ENCODE results near the gene SHISA9.

SHISA9 gene

DNA sequence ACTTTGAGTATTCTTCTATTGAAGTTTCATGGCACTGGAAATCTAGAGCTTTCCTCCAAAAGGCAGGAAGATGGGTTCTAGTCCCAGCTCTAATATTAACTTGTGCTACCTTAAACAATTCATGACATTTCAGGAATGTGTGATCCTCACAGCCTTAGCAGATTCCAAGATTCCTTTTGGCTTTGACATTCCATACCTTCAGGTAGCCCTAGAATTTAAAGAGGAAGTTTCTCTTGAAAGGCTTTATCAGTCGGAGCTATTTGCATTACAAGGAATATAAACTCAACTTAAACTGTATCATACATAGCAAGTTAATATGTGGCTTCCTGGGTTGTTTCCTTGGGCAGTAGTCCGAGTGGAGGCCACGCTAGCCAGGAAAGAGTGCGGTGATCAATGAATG lies 330.0 kb downstream of the SHISA9 start:
- DNase-seq = no peak
- Histone ChIP-seq H3K36me3 (ENCODE audit: control insufficient read depth in 1 of 2, insufficient read depth in 2 of 2, low read length in 2 of 2) (no peaks in the 10 kb centered on the region), H3K79me1 (ENCODE audit: low read length) (peaks cover 7% of the 10 kb centered on the region), H3K4ac (ENCODE audit: low read depth, low read length) (no peak overlapping the region), H4K12ac (ENCODE audit: low read depth, low read length) (no peak overlapping the region), H2AFZ (ENCODE audit: insufficient read depth, low read length, poor library complexity) (no peak overlapping the region), H2BK120ac (ENCODE audit: insufficient read depth, low read length, poor library complexity) (peak overlapping the region; percentile 77), H4K91ac (ENCODE audit: low read depth, low read length) (peak overlapping the region; percentile 73), H3K14ac (ENCODE audit: low read length) (peak overlapping the region; percentile 39), H3K27ac (ENCODE audit: low read depth, low read length) (peak overlapping the region; percentile 84), H3K18ac (ENCODE audit: low read length) (no peak overlapping the region), H3K4me2 (ENCODE audit: low read length) (peak overlapping the region; percentile 48), H3K4me3 (ENCODE audit: low read depth, low read length) (no peak overlapping the region), H3K79me2 (ENCODE audit: control insufficient read depth, insufficient read depth, low read length, poor library complexity) (no peaks in the 10 kb centered on the region), H3K9ac (ENCODE audit: low read length) (no peak overlapping the region), H2BK12ac (ENCODE audit: low read length) (peak overlapping the region; percentile 81), H3K9me3 (ENCODE audit: insufficient read depth, low read depth, low read length) (no peaks in the 10 kb centered on the region), H4K8ac (ENCODE audit: low read depth, low read length) (peak overlapping the region; percentile 43), H3K27me3 (ENCODE audit: insufficient read depth, low read length) (no peaks in the 10 kb centered on the region), H3K4me1 (ENCODE audit: control insufficient read depth in 1 of 2, insufficient read depth in 2 of 2, low read length in 2 of 2) (peaks cover 7 to 9% of the 10 kb centered on the region in 2 experiments), H2AK5ac (ENCODE audit: low read length) (no peak overlapping the region), H3K23ac (ENCODE audit: low read length) (no peak overlapping the region), H2BK5ac (ENCODE audit: low read depth, low read length, poor library complexity) (peak overlapping the region; percentile 75)
- WGBS (ENCODE audit: extremely low coverage, insufficient coverage, insufficient read length) = no CpG with 5 or more reads among the region's 4 CpGs

DNA sequence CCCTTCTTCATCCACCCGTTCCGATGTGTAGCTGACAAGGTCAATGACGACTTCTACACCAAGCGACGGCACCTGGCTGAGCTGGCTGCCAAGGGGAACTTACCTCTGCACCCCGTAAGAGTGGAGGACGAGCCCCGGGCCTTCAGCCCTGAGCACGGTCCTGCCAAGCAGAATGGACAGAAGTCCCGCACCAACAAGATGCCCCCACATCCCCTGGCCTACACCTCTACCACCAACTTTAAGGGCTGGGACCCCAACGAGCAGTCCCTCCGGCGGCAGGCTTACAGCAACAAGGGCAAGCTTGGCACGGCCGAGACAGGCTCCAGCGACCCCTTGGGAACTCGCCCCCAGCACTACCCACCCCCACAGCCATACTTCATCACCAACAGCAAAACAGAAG lies 333.6 kb downstream of the SHISA9 start:
- Histone ChIP-seq H3K23ac (ENCODE audit: low read length) (no peak overlapping the region), H4K8ac (ENCODE audit: low read depth, low read length) (no peak overlapping the region), H3K9ac (ENCODE audit: low read length) (no peak overlapping the region), H3K36me3 (ENCODE audit: control insufficient read depth in 1 of 2, insufficient read depth in 2 of 2, low read length in 2 of 2) (no peaks in the 10 kb centered on the region), H3K4ac (ENCODE audit: low read depth, low read length) (no peak overlapping the region), H3K27ac (ENCODE audit: low read depth, low read length) (no peak overlapping the region), H3K4me1 (ENCODE audit: control insufficient read depth in 1 of 2, insufficient read depth in 2 of 2, low read length in 2 of 2) (peaks cover 7 to 9% of the 10 kb centered on the region in 2 experiments), H3K4me2 (ENCODE audit: low read length) (no peak overlapping the region), H4K12ac (ENCODE audit: low read depth, low read length) (no peak overlapping the region), H2BK12ac (ENCODE audit: low read length) (no peak overlapping the region), H2BK5ac (ENCODE audit: low read depth, low read length, poor library complexity) (no peak overlapping the region), H3K79me1 (ENCODE audit: low read length) (peaks cover 7% of the 10 kb centered on the region), H2AFZ (ENCODE audit: insufficient read depth, low read length, poor library complexity) (no peak overlapping the region), H4K91ac (ENCODE audit: low read depth, low read length) (no peak overlapping the region), H2AK5ac (ENCODE audit: low read length) (no peak overlapping the region), H3K14ac (ENCODE audit: low read length) (no peak overlapping the region), H3K27me3 (ENCODE audit: insufficient read depth, low read length) (no peaks in the 10 kb centered on the region), H3K79me2 (ENCODE audit: control insufficient read depth, insufficient read depth, low read length, poor library complexity) (no peaks in the 10 kb centered on the region), H3K4me3 (ENCODE audit: low read depth, low read length) (no peak overlapping the region), H2BK120ac (ENCODE audit: insufficient read depth, low read length, poor library complexity) (no peak overlapping the region), H3K18ac (ENCODE audit: low read length) (no peak overlapping the region), H3K9me3 (ENCODE audit: insufficient read depth, low read depth, low read length) (no peaks in the 10 kb centered on the region)
- DNase-seq = no peak
- WGBS (ENCODE audit: extremely low coverage, insufficient coverage, insufficient read length) = no CpG with 5 or more reads among the region's 17 CpGs

DNA sequence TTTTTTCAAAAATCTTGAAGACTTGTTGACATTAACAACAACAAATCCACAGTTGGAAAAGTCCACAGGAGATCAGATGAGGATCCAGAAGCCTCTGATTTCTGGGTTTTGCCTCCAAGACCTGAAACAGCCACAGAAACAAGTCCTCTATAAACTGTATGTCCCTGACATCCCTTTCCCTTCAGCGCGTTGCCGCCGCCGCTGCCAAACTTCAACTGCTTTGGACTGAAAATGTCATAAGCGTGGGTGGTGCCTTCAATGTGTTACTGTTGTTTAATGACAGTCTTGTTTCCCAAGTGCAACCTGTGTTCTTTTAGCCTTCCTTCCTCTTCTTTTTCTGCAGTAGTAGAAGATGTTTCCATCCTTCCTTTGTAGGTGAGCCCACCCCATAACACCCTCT lies 334.9 kb downstream of the SHISA9 start:
- peaks cover 3% of the 10 kb centered on the region for H3K79me1 ChIP-seq (ENCODE audit: low read length)
- WGBS (ENCODE audit: extremely low coverage, insufficient coverage, insufficient read length) = no CpG with 5 or more reads among the region's 6 CpGs

DNA sequence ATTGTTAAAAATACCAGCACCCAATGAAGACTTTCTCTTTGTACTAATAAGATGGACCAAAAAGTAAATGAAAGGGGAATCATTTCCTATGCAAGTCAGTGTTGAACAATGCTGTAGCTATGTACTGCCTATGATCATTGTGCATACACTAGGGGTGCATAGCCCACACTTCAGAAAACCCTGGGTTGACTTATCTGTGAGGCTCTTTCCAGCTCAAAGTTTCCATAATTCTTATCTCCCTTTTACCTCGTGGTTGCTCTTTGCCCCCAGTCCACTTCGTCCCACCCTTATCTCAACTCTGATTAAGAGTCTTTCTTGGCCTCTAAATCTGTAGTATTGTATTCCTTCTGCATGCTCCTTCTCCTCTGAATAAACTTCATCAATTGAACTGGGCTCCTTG lies 336.8 kb downstream of the SHISA9 start:
- no peaks in the 10 kb centered on the region for H3K27me3 ChIP-seq (ENCODE audit: insufficient read depth, low read length)
- no peak for DNase-seq
- no peak overlapping the region for H4K12ac ChIP-seq (ENCODE audit: low read depth, low read length)
- no peak overlapping the region for H3K23ac ChIP-seq (ENCODE audit: low read length)
- no peak overlapping the region for H3K27ac ChIP-seq (ENCODE audit: low read depth, low read length)
- no peak overlapping the region for H3K4ac ChIP-seq (ENCODE audit: low read depth, low read length)
- WGBS (ENCODE audit: extremely low coverage, insufficient coverage, insufficient read length) = no CpG with 5 or more reads among the region's 2 CpGs
- H3K79me2 ChIP-seq (ENCODE audit: control insufficient read depth, insufficient read depth, low read length, poor library complexity) = no peaks in the 10 kb centered on the region
- H3K9ac ChIP-seq (ENCODE audit: low read length) = no peak overlapping the region
- H2AK5ac ChIP-seq (ENCODE audit: low read length) = no peak overlapping the region
- H3K4me2 ChIP-seq (ENCODE audit: low read length) = no peak overlapping the region
- no peak overlapping the region for H2AFZ ChIP-seq (ENCODE audit: insufficient read depth, low read length, poor library complexity)
- H3K4me3 ChIP-seq (ENCODE audit: low read depth, low read length) = no peak overlapping the region
- no peak overlapping the region for H2BK12ac ChIP-seq (ENCODE audit: low read length)
- H2BK120ac ChIP-seq (ENCODE audit: insufficient read depth, low read length, poor library complexity) = no peak overlapping the region
- H3K14ac ChIP-seq (ENCODE audit: low read length) = no peak overlapping the region
- H3K9me3 ChIP-seq (ENCODE audit: insufficient read depth, low read depth, low read length) = peaks cover 2% of the 10 kb centered on the region
- H2BK5ac ChIP-seq (ENCODE audit: low read depth, low read length, poor library complexity) = no peak overlapping the region
- no peak overlapping the region for H4K91ac ChIP-seq (ENCODE audit: low read depth, low read length)
- no peaks in the 10 kb centered on the region for H3K79me1 ChIP-seq (ENCODE audit: low read length)
- H3K18ac ChIP-seq (ENCODE audit: low read length) = no peak overlapping the region
- no peak overlapping the region for H4K8ac ChIP-seq (ENCODE audit: low read depth, low read length)
- no peaks in the 10 kb centered on the region for H3K4me1 ChIP-seq (ENCODE audit: control insufficient read depth in 1 of 2, insufficient read depth in 2 of 2, low read length in 2 of 2)
- no peaks in the 10 kb centered on the region for H3K36me3 ChIP-seq (ENCODE audit: control insufficient read depth in 1 of 2, insufficient read depth in 2 of 2, low read length in 2 of 2)

More for the DNA sequence above, 334.9 kb downstream of the SHISA9 start:
- no peak overlapping the region for H3K18ac ChIP-seq (ENCODE audit: low read length)
- H4K91ac ChIP-seq (ENCODE audit: low read depth, low read length) = no peak overlapping the region
- no peak overlapping the region for H4K8ac ChIP-seq (ENCODE audit: low read depth, low read length)
- H3K79me2 ChIP-seq (ENCODE audit: control insufficient read depth, insufficient read depth, low read length, poor library complexity) = no peaks in the 10 kb centered on the region
- H3K4ac ChIP-seq (ENCODE audit: low read depth, low read length) = no peak overlapping the region
- H3K4me3 ChIP-seq (ENCODE audit: low read depth, low read length) = no peak overlapping the region
- H2BK5ac ChIP-seq (ENCODE audit: low read depth, low read length, poor library complexity) = no peak overlapping the region
- H2BK12ac ChIP-seq (ENCODE audit: low read length) = no peak overlapping the region
- H3K27me3 ChIP-seq (ENCODE audit: insufficient read depth, low read length) = no peaks in the 10 kb centered on the region
- no peak overlapping the region for H2AFZ ChIP-seq (ENCODE audit: insufficient read depth, low read length, poor library complexity)
- H3K36me3 ChIP-seq (ENCODE audit: control insufficient read depth in 1 of 2, insufficient read depth in 2 of 2, low read length in 2 of 2) = no peaks in the 10 kb centered on the region
- H3K4me2 ChIP-seq (ENCODE audit: low read length) = no peak overlapping the region
- H3K4me1 ChIP-seq (ENCODE audit: control insufficient read depth in 1 of 2, insufficient read depth in 2 of 2, low read length in 2 of 2) = peaks cover 2 to 4% of the 10 kb centered on the region in 2 experiments
- H3K9ac ChIP-seq (ENCODE audit: low read length) = no peak overlapping the region
- no peak overlapping the region for H4K12ac ChIP-seq (ENCODE audit: low read depth, low read length)
- no peak overlapping the region for H2AK5ac ChIP-seq (ENCODE audit: low read length)
- DNase-seq = no peak
- H3K14ac ChIP-seq (ENCODE audit: low read length) = no peak overlapping the region
- no peak overlapping the region for H3K23ac ChIP-seq (ENCODE audit: low read length)
- H3K27ac ChIP-seq (ENCODE audit: low read depth, low read length) = no peak overlapping the region
- H3K9me3 ChIP-seq (ENCODE audit: insufficient read depth, low read depth, low read length) = peaks cover 2% of the 10 kb centered on the region
- H2BK120ac ChIP-seq (ENCODE audit: insufficient read depth, low read length, poor library complexity) = no peak overlapping the region

Measured in trophoblast cell (in vitro differentiated cells and primary cell).